Measurements from ENCODE around the gene SMARCA2.

GRCh38 chr9:1997646-1998045 is 17.5 kb upstream of the SMARCA2 start:
- TF ChIP-seq, protein P1, sequence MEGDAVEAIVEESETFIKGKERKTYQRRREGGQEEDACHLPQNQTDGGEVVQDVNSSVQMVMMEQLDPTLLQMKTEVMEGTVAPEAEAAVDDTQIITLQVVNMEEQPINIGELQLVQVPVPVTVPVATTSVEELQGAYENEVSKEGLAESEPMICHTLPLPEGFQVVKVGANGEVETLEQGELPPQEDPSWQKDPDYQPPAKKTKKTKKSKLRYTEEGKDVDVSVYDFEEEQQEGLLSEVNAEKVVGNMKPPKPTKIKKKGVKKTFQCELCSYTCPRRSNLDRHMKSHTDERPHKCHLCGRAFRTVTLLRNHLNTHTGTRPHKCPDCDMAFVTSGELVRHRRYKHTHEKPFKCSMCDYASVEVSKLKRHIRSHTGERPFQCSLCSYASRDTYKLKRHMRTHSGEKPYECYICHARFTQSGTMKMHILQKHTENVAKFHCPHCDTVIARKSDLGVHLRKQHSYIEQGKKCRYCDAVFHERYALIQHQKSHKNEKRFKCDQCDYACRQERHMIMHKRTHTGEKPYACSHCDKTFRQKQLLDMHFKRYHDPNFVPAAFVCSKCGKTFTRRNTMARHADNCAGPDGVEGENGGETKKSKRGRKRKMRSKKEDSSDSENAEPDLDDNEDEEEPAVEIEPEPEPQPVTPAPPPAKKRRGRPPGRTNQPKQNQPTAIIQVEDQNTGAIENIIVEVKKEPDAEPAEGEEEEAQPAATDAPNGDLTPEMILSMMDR (IDR thresholded peaks at IDR 0.05) = no peak
- TF ChIP-seq BHLHE40 (IDR thresholded peaks at IDR 0.05; ENCODE audit: low read depth, low read length) = no peak
- no peak for TF ChIP-seq HDAC2 (IDR thresholded peaks at IDR 0.05)
- TF ChIP-seq CBX2 (IDR thresholded peaks at IDR 0.05; ENCODE audit: borderline replicate concordance, low read depth) = no peak
- TF ChIP-seq, protein P2, sequence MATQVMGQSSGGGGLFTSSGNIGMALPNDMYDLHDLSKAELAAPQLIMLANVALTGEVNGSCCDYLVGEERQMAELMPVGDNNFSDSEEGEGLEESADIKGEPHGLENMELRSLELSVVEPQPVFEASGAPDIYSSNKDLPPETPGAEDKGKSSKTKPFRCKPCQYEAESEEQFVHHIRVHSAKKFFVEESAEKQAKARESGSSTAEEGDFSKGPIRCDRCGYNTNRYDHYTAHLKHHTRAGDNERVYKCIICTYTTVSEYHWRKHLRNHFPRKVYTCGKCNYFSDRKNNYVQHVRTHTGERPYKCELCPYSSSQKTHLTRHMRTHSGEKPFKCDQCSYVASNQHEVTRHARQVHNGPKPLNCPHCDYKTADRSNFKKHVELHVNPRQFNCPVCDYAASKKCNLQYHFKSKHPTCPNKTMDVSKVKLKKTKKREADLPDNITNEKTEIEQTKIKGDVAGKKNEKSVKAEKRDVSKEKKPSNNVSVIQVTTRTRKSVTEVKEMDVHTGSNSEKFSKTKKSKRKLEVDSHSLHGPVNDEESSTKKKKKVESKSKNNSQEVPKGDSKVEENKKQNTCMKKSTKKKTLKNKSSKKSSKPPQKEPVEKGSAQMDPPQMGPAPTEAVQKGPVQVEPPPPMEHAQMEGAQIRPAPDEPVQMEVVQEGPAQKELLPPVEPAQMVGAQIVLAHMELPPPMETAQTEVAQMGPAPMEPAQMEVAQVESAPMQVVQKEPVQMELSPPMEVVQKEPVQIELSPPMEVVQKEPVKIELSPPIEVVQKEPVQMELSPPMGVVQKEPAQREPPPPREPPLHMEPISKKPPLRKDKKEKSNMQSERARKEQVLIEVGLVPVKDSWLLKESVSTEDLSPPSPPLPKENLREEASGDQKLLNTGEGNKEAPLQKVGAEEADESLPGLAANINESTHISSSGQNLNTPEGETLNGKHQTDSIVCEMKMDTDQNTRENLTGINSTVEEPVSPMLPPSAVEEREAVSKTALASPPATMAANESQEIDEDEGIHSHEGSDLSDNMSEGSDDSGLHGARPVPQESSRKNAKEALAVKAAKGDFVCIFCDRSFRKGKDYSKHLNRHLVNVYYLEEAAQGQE (IDR thresholded peaks at IDR 0.05) = no peak
- TF ChIP-seq POLR2A (IDR thresholded peaks at IDR 0.05; ENCODE audit: low read length) = no peak
- TF ChIP-seq RAD21 (conservative IDR thresholded peaks at IDR 0.05 in 1 of 2, IDR thresholded peaks at IDR 0.05 in 1 of 2) = no peak

Data from A549 (cell line).